GM20431 (cell line): ENCODE data around the gene TMEM131.
"Not testable (repeated sequence)": the region's sequence is repeated elsewhere in the genome, so short reads cannot be mapped to it uniquely, and the experiment has no call there.

Experiments
- in situ Hi-C: fragments of 300-500 bp; cut with MseI, MboI; formaldehyde crosslinking; loops from one replicate; pipeline ENCODE4 v1.15.0; 2020; ENCODE audit warnings: low sequenced_read_pairs; ENCODE audit not compliant: unreplicated experiment

TMEM131 gene

DNA sequence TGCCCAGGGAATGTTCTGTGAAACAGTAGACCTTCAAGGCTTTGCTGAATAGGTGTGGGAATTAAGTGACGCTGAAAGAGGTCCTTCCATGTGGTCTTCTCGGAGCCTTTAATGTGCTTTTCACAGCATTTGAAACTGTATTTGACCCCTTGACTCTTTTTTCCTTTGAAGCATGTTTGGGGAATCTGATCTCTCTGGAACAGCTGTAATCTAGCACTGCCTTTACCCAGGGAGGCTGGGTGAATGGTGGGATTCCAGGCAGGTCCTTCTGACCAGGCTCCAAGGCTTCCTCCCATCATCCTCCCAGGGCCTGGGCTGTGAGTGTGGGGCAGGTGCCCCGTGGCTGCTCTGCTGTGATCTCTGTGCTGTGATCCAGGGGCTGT, 278.1 kb downstream of the TMEM131 start:
- in situ Hi-C loops, result no loop called here

DNA sequence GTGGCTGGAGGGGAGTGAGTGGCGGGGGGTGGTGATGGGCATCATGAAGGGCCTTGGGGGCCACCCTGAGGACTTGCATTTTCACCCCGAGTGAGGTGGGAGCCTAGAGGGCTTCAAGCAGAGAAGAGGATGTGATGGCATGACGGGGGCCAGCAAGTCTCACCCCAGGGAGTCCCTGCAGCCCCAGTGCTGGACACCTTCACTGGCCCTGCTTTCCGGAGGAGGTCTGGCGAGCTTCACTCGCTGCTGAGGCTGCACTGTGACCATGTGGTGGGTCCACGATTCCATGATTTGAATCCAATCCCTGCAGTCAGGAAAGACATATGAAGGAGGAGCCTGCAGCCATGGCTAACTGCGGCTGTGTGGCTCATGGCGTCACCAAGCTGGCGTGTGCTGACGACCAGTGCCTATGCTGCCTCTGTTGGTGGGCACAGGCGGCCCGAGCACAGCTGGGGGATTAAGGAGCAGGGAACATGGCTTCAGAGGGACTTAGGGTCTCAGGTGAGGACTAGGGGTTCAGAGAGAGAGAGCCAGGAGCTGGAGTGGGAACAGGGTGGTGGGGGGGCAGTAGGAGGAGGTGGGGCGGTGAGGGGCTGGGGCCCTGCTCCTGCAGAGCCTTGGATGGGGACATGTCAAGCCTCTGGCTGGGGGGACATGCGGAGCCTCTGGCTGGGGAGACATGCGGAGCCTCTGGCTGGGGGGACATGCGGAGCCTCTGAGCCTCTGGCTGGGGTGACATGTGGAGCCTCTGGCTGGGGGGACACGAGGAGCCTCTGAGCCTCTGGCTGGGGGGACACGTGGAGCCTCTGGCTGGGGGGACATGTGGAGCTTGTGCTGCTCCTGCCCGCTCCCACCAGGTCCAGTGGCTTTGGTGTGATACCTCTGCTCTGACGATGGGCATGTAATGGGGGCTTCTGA, 278.8 kb downstream of the TMEM131 start:
- in situ Hi-C loops, result no loop called here

DNA sequence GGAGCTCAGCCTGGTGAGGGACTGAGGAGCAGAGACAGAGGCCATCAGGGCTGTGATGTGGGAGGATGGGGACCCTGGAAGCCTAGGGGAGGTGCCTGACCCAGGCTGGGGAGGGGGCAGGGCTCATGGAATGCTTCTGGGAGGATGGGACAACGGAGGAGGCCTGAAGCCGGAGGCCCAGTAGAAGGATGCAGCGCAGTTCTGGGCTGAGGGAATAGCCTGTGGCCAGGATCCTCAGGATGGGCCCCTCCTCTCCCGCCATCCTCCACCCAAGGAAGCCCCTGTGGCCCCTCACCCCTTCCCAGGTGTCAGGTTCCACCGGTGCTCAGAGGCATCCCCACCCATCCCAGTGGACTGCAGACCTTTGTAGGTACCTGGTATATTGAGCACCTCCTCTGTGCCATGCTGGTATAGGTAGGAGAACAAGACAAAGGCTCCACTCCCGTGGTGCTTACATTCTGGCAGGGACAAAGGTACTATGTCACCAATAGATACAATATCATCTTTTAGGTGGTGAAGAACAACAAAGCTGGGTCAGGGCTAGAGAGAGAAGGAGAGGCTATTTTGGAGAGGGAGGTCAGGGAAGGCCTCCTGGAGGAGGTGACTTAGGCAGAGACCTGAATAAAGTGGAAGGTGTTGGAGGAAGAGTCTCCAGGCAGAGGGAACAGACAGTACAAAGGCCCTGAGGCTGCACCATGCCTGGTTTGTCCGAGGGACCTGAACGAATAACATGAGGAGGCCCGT, 279.6 kb downstream of the TMEM131 start:
- in situ Hi-C loops, result no loop called here

DNA sequence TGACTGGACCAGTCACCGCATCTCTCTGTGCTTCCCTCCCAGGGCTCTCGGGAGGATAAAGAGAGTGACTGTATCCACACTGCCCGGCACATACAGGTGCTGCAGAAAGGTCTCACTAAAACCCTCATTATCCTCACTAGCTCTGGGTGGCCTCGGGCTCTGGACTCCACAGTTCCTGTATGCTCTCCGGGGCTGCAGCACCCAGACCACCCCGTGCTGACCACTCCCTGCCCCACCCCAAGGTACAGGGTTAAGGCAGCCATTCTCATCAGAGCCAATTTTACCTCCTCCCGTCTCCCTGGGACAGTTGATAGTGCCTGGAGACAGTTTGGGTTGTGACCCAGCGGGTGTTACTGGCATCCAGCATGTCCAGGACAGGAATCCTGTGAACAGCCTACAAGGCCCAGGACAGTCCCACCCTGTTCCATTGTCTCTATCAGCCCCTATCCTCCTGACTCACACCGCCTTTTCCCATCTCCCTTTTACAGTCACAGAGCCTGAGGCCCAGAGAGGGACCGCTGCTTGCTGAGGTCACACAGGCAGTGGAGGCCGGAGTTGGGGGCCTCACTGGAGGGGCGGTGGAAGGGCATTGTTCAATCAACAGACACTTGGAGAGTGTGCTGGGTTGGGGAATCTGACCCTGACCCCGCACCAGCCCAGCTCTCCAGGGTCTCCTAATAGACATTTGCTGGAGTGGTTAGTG, 280.6 kb downstream of the TMEM131 start:
- in situ Hi-C loops, result no loop called here

DNA sequence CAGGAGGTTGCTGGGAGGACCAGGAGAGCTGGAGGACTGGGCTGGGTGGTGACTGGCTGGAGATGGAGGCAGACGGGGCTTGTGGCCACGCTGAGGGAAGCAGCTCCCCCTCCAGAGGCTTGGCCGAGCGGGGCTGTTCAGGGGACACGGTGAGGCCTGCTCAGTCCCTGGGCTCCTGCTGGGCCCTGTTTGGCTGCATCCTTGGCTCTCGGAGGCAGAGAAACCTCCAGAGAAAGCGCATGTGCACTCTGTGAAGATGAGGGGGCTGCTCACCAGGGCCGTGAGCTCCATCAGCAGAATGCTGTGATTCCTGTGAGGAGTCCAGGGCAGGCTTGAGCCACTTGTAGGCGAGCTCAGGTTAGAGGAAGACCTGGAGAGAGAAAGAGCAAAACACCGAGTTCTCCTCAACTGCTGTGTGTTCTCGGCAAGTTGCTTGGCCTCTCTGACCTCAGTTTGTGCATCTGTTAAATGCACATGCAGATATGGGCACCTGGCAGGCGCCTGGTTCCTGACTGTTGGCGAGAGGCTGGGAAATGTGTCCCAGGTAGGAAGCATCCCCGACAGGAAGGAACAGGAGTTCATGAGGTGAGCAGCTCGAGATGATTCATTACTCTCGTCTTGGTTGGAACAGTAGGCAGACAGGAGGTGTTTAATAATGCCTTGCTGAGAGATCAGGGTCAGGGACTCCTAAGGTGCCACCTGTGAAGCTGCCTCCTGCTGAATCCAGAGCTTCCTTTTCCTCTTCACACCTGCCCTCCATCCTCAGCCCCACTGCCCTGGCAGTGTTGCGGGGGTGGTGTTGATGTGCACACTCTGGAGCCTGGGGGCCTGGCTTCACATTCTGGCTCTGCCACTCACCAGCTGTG, 281.4 kb downstream of the TMEM131 start:
- in situ Hi-C loops, result no loop called here

DNA sequence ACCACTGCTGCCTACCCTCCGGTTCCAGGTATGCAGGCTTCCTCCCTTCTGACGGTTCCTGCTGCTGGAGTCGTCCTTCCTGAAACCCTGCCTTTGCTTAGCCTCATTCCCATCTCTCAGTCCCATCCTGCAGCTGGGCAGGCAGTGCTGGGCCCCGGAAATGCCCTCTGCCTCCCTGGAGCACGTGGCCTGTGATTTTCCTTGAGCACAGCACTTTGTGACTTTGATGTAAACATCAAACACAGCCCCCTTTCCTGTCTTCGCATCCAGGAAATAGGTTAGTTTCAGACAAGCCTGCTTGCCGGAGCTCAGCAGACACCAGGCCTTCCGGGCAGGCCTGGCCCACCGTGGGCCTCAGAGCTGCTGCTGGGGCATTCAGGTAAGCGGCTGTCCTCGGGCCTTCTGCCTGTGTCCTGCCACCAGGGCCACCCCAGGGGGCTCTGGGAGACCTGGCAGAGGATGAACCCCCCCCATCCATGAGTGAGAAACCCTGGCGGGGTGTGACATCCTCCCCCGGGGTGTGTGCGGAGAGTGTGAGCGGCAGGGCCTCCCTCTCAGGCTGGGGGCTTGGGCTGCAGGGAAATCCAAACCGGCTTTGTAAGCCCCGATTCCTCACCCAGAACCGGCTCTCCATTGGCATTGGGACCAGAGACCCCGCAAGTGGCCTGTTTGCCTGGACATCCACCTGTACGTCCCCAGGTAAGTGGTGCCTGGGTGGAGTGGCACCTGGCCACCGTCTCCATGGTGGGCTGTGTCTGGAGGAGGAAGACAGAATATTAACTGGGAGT, 282.3 kb downstream of the TMEM131 start, which contains the start of gene ZAP70:
Gene ZAP70, plus strand, starts transcription at position 281 of the 788 bp plus-strand sequence. CDS start 10,461 bp downstream, outside the sequence.
- in situ Hi-C loops, result no loop called here

DNA sequence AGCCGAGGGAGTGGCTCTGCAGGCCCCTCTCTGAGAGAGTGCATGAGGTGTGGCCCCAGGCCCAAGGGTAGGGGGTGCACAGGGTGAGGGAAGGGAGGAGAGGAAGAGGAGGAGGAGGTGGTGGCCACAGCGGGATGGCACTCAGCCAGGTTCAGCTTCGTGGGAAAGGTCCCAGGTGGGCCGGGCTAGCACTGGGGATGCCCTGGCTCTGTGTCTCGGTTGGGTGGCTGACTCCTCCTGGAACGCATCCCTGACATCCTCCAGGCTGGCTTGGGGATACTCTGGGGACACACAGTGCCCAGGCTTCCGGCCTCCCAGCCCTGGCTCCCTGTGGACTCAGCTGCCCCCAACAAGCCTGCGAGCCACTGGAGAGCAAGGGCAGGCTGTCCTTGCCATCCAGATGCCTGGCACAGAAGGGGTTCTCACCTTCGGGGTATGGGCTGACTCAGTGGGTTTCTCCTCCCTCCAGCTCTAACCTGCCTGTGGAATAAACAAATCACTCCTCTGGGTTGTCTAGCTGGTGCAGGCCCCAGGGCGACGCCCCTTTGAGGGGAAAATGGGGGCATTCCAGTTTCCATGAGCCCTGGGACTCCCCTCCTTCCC, 283.0 kb downstream of the TMEM131 start:
- in situ Hi-C loops, result no loop called here

DNA sequence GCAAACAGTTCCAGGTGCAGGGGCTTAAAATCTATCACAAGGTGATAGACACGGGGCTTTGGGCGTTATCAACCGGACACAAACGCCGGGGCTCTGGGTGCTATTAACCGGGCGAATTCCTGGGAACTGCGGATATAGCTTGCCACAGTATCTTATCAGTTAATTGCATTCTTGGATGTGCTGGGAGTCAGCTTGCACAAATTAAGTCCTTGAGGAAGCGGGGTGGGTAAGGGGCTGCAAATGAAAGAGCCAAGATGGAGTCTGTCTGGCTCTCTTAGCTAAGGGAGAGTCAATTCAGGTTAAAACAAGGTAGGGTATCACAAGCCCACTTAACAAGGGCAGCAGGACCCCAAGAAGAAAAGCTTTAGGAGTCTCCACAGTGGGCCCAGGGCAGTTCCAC, 283.6 kb downstream of the TMEM131 start:
- in situ Hi-C loops, result not testable (repeated sequence)

DNA sequence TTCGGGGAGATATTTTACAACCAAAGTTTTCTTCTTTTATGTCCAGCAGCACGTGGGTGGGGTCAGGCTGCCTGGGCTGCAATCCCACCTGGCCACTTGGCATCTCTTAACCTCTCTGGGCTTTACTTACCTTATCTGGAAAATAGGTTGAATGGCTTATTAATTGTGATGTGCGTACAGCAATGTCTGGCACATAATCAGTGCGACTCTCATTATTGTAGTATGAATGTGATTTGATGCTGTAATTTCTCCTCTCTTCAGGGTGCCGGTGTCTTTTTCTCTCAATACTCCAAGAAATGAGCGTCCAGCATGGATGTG, 284.4 kb downstream of the TMEM131 start:
- in situ Hi-C loops, result no loop called here

DNA sequence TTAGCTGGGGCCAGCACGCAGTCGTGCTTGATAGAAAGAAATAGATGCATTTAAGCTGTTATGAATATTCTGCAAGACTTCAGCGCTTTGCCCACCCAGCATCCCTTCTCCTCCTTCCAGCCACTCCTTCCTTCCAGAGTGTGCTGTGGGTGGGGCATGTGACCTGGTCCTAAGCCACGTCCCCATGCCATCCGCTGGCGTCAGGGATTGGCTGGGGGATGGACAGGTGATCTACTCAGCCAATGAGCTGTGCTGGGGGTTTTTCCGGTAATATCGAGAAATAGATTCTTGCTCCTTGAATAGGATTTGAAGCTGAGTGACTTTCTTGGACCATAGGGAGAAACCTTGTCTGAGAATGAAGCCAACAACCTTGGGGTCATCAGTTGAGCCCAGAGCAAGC, 287.1 kb downstream of the TMEM131 start:
- in situ Hi-C loops, result no loop called here

DNA sequence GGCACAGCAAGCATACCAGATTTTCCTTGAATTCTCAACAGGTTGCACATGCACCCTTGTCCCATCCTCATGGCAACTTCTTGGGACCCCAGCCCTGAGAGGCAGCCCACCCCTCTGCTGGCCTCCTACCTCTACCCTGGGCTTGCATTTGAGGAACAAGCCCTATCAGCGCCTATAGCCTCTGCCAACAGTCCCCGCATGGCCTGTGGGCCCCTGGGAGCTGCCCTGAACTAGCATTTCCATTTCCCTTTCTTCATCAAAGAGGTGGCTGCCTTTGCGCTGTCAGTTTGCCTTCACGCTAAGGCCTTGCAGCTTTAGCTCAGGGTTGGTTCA, 287.7 kb downstream of the TMEM131 start:
- in situ Hi-C loops, result no loop called here

DNA sequence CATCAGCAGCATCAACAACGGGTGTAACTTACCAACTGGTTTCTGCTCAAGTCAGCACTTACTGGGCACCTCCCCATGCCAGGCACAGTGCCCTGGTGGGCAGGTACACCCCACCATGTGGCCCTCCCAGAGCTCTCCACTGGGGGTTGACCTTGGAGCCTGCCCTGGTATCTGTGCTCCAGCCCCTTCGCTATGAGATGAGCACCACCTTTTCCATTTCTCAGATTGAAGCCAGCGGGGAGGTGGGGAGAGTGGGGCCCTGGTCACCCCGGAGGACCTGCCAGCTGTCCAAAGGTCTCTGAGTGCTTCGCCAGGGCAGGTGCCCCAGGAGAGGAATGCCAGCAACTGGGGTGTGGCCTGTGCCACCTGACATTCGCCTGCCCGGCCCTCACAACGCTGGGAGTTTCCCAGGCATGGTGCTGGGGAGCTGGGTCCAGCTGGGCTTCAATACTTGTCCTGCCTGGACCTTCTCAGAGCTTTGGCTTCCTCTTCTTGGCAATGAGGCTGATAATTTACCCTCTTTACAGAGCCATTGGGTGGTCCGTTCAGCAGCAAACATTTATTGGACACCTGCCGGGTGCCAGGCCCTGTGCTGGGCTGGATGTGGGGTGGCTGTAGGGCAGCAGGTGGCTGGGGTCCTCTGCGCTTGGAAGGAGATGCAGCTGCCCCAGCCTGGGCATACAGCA, 288.2 kb downstream of the TMEM131 start:
- in situ Hi-C loops, result no loop called here

DNA sequence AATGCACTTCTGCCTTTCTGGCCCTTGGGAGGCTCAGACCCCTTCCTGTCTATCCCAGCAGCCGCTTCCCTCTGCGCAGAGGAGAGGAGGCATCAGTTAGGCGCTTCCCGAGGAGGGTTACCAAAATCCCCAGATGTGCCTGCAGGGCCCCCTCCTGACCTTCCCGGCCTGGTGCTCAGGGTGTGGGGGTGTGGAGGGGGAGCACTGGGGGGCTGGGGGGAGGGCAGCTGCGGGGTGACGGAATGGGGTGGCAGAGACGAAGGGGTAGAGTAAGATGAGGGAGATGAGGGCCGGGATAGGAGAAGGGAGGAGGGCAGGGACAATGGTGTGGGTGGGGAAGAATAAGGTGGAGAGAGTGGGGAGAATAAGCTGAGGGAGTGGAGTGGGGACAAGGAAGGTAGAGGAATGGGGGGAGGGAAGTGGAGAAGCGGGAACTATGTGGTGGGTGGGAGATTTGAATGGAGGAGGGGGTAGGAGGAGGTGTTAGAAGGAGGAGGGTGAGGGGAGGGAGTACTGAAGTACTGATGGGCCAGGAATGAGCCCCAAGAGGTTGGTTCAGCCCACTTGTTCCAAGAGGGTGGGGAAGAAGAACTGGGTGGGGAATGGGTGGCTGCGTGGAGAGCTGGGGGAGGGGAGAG, 288.9 kb downstream of the TMEM131 start:
- in situ Hi-C loops, result no loop called here
